NCI-H524 treated with DMSO at 0.1 percent for 48 hours (cell line): ENCODE data around the gene FBXL16.
"Not testable (repeated sequence)": the region's sequence is repeated elsewhere in the genome, so short reads cannot be mapped to it uniquely, and the experiment has no call there.

Source experiments
- DNase-seq: peaks from one replicate; lab custom pipeline; 2025; lab: John Stamatoyannopoulos, UW

Gene FBXL16

GRCh38 chr16:722835-723633 lies 17.4 kb upstream of the FBXL16 start:
- no peak for DNase-seq

- DNase-seq: no peak
These were observed 16.4 kb upstream of the FBXL16 start for GRCh38 chr16:721765-722540.

DNA sequence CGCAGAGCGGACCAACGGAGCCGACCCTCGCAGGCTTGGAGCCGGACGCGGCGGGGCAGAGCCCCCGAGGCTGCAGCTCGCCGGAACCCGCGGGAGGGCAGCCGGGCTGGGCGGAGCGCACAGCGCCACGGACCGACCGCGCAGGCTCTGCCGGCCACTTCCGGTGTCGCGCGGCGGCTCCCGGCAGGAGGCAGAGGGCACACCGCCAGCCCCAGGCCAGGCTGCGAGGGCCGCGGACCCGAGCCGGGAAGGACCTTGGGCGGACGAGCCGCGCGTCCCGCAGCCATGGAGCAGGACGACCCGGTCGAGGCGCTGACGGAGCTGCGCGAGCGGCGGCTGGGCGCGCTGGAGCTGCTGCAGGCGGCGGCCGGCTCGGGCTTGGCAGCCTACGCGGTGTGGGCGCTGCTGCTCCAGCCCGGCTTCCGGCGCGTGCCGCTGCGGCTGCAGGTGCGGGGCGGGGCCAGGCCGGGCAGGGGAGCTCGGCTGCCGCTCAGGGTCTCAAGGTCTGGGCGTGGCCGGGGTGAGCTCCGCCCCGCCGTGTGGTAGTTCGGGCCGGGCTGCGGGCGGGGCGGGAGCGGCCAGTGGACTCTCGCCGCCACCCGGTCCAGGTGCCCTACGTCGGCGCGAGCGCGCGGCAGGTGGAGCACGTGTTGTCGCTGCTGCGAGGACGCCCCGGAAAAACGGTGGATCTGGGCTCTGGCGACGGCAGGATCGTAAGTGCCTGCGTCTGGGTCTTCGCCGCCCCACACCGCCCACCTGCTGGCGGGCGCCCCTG lies 15.6 kb upstream of the FBXL16 start, which contains the start of gene ANTKMT:
TSS of gene ANTKMT (plus strand) at position 157 of the 775 bp plus-strand sequence. CDS start at position 286, 129 bp downstream.
- DNase-seq: no peak

- peak; percentile 64 for DNase-seq
These were observed 14.9 kb upstream of the FBXL16 start for GRCh38 chr16:720447-720989.

GRCh38 chr16:719815-720446 lies 14.3 kb upstream of the FBXL16 start:
- DNase-seq: no peak

- no peak for DNase-seq
These were observed 13.3 kb upstream of the FBXL16 start for GRCh38 chr16:718922-719321.

GRCh38 chr16:718389-718788 lies 12.8 kb upstream of the FBXL16 start:
- no peak for DNase-seq

DNA sequence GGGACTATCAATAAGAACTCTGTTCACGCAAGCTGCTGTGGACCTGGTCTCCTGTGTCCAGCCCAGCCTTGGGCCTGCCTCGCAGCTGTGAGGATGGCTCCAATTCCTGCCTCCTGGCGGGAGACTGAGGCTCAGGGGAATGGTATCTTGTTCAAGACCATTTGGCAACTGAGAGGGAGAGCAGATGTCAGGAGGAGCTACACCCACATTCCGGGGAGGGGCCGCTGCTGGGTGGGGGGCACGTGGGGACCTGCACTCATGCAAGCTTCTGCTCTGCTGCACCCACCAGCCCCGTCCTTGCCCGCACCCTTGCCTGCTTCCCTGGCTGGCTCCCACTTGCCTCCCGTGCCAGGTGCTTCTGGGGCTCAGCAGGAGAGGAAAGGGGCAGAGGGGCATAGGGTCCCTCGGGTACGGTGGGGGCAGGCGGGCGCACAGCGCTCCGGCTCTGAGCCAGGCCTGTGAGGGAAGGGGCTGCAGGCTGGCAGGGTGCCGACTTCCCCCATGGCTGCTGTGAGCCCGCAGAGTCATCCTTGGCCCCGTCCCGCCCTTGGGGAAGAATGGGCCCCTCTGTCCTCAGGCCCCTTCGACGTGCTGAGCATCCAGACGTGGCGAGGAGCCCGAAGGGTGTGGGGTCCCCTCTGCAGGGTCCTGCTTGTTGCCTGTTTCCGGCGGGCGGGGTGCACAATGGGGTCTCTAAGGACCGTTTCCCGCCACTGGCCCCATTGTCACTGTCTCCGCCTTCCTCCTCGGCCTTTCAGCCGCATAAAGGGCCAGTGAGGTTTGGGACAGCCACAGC lies 12.0 kb upstream of the FBXL16 start:
- DNase-seq: no peak

DNA sequence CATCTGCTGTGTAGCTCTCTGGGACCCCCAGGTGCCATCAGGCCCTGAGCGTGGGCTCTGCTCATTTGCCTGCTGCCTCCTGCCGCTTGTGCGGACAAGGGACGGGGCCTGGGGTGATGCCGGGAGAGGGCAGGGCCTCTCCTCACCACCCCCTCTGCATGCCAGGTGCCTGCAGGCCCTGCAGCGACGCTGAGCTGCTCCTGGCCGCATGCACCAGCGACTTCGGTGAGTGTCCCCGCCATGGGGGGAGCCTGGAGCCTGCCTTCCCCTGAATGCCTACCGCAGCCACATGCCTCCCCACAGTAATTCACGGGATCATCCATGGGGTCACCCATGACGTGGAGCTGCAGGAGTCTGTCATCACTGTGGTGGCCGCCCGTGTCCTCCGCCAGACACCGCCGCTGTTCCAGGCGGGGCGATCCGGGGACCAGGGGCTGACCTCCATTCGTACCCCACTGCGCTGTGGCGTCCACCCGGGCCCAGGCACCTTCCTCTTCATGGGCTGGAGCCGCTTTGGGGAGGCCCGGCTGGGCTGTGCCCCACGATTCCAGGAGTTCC lies 11.2 kb upstream of the FBXL16 start:
- no peak for DNase-seq

DNA sequence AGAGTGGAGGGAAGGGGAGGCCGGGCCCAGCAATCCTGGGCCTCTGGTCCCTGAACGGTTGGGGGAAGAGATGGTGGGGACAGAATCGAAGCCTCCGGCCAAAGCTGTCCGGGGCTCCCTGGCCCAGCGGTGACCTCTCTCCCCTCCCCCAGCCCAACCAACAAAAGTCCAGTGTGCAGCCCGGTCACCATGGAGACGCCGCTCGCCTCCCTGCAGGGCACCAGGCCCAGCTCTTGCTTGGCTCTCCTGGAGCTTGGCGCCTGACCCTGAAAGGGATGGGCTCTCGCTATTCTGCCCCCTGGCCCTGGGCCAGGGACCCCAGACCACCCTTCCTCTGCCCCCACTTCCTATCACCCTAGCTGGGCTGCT lies 10.6 kb upstream of the FBXL16 start:
- DNase-seq: no peak

GRCh38 chr16:715477-716199 lies 10.0 kb upstream of the FBXL16 start:
- no peak for DNase-seq

- peak; percentile 18 for DNase-seq
These were observed 9.2 kb upstream of the FBXL16 start, which contains the start of gene METRN for GRCh38 chr16:714558-715476. Gene METRN, plus strand, starts transcription at chr16:715118. Its CDS starts 172 bp downstream, at chr16:715290.

DNA sequence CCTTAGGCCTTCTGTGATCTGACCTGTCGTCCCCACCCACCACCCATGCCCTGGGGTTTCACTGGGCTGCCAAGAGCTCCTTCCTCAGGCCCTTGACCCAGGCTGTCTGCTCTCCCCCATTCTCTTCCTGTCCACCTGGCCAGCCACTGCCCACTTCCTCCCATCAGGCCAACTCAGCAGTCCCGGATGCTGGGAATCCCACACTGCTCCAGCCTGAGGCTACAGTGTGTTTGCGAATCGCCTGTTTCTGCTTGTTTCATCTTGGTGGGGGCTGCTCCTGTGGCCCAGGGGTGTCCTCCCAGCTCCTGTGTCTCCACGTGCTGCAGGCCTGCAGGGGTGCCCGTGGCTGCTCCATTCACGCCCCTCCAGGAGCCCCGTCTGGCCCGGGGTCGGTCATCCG lies 8.5 kb upstream of the FBXL16 start:
- DNase-seq: no peak

GRCh38 chr16:712740-713250 lies 7.2 kb upstream of the FBXL16 start:
- not testable (repeated sequence) for DNase-seq

DNA sequence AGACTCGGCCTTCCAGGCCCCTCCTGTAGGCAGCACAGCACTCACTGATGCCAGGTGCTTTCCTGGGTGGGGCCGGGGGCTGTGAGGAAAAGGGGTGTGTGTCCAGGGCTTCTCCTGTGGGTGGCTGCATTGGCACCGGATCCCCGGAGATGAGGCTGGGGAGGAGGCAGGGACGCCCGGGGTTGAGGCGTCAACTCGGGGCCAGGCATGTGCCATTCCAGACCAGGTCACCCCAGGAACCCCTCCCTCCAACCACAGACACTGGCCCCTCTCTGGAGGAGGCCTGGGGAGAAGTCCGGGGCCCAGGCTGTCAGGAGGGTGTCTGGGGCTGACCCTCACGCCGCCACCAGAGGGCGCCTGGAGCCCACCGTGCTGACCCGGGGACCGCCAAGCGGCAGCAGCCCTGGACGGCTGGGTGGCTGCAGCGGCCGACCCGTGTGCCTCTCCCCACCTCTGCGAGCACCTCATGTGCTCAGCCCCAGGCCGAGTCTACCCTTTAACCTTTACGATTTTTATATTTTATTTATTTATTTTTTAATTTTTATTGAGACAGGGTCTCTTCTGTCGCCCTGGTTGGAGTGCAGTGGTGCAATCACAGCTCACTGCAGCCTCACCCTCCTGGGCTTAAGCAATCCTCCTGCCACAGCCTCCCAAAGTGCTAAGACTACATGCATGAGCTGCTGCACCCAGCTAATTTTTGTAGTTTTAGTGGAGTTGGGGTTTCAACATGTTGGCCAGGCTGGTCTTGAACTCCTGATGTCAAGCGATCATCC lies 6.1 kb upstream of the FBXL16 start:
- DNase-seq: no peak

DNA sequence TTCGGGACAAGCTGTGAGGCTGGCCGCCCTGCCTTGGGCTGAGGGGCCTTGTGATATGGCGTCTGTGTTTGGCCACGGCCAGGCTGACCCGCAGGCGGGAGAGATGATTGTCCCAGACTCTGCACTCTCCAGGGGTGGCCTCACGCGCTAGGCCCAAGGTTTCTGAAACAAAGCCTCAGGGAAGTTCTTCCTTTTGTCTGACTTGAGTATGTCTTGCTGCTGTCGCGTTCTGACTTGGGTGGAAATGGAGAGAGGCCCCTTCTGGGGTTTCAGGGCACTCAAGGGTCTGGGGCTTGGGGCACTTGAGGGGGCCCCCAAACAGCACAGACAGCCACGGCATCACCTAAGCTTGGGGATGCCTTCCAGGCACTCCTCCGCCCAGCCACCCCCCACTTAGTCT lies 5.5 kb upstream of the FBXL16 start:
- DNase-seq: no peak

DNA sequence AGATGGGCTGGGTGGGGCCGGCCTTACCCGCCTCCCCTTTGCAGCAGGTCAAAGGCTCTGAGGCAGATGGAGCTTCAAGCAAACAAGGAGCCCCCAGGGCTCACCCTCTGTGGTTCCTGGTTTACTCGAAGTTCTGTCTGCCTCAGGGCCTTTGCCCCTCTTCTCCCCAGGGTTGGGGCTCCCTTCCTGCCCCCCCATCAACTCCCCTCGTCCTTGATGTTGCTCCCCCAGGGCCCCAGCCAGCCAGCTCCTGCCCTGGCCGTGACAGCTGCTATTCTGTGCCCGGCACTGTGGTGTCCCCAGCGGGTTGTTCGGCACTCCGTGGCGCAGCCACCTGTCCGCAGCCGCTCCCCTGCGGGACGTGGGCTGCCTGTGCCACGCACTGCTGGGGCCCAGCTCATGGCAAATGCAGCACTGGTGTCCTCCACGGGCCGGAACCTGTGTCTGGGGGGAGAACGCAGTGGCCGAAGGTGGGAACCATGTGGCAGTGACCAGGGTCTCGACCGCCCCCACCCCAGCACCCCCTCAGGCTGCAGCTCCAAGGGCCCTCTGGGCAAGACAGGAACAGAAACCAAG lies 5.0 kb upstream of the FBXL16 start:
- DNase-seq: no peak
